ENCODE results near the gene MOSPD2.

DNA sequence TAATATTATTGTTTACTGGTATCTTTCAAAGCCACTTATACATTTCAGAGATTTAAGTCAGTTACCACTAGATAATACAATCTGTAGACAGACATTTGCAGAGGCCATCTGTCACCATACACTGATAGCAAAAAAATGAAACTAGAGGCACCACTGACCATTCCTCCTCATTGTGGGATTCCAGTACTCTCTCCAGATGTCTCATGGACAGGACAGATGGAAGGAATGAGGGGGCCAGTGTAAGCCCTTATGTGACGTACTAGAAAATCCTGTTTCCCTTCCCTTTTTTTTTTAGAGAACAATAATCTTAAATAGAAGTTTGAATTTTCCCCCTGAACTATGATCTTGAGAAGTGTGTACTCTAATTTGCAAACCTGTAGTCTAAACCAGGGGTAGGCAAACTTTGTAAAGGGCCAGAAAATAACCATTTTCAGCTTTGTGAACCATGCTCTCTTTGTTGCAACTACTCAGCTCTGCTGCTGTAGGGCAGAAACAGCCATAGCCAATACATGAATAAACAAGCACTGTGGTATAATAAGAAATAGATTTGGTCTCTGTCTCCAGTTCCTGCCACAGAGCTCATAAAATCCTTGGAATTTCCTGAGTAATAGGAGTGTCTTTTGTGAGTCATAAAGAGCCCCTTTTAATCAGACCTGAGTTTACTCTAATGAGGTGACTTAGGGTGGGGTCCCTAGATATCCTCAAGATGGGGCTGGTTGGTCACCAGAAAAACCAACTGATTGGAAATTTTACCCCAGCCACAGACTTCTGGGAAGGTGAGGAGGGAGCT is 90.4 kb downstream of the MOSPD2 start:
- TF ChIP-seq TAF1 (IDR thresholded peaks at IDR 0.05; ENCODE audit: low read depth, low read length) (no peak), KDM5A (IDR thresholded peaks at IDR 0.05; ENCODE audit: low read length) (no peak), JUN (IDR thresholded peaks at IDR 0.05; ENCODE audit: low read depth, low read length) (no peak), CTCF (IDR thresholded peaks at IDR 0.05; ENCODE audit: control extremely low read depth in 1 of 3, insufficient read depth in 1 of 3, low read depth in 1 of 3, low read length in 3 of 3) (no peak), CEBPB (IDR thresholded peaks at IDR 0.05; ENCODE audit: low read depth, low read length) (no peak), BCL11A (IDR thresholded peaks at IDR 0.05; ENCODE audit: low read depth in 2 of 2, low read length in 2 of 2) (no peak), SP2 (IDR thresholded peaks at IDR 0.05; ENCODE audit: low read length) (no peak), POLR2A (IDR thresholded peaks at IDR 0.05; ENCODE audit: control extremely low read depth in 1 of 2, low read depth in 2 of 2, low read length in 2 of 2) (no peak), SP1 (IDR thresholded peaks at IDR 0.05; ENCODE audit: low read depth, low read length) (no peak), POLR2AphosphoS5 (IDR thresholded peaks at IDR 0.05; ENCODE audit: low read depth, low read length) (no peak)

All from H1 (cell line).